Heart right ventricle (tissue), 16 donors: ENCODE results near the gene TRRAP. TPM values are rescaled to one million over a fixed set of nuclear protein-coding genes. Genes with fewer than 3 reads are reported as not detected.

ENCODE experiments used
- ATAC-seq, 8 donors: fragments of 200-7000 bp; cut with Tn5 transposase; one replicate each; pipeline ENCODE4 v1.9.1; 2020; ENCODE audit warnings: mild to moderate bottlenecking in 8 of 8, moderate library complexity in 8 of 8, moderate number of reproducible peaks in 1 of 8
- DNase-seq, 2 donors: peaks; one replicate each; pipeline ENCODE4 v3.0.0-alpha.2; 2020
- H3K27ac ChIP-seq, 10 donors: fragments of 200-600 bp; sonication (generic) in 2 of 10; one replicate each; pipeline versions ENCODE4 v1.5.0 to v1.8.0; 2020 to 2022; ENCODE audit warnings: mild to moderate bottlenecking in 3 of 10
- H3K27me3 ChIP-seq, 7 donors: fragments of 200-600 bp; one replicate each; pipeline ENCODE4 v1.8.0; 2021 to 2022; ENCODE audit warnings: mild to moderate bottlenecking in 2 of 7
- H3K36me3 ChIP-seq, 9 donors: fragments of 200-600 bp; sonication (generic) in 1 of 9; one replicate each; pipeline versions ENCODE4 v1.5.0 to v1.8.0; 2020 to 2022; ENCODE audit warnings: mild to moderate bottlenecking in 2 of 9
- H3K4me1 ChIP-seq, 9 donors: fragments of 200-600 bp; sonication (generic) in 1 of 9; one replicate each; pipeline versions ENCODE4 v1.5.0 to v1.8.0; 2020 to 2022; ENCODE audit warnings: mild to moderate bottlenecking in 4 of 9
- H3K4me3 ChIP-seq, 10 donors: fragments of 200-600 bp; sonication (generic) in 2 of 10; one replicate each; pipeline versions ENCODE4 v1.5.0 to v1.8.0; 2020 to 2022; ENCODE audit warnings: mild to moderate bottlenecking in 7 of 10, moderate library complexity in 2 of 10
- H3K9me3 ChIP-seq, 11 donors: fragments of 200-600 bp in 10 of 11; sonication (generic) in 2 of 11; one replicate each; pipeline versions ENCODE4 v1.5.0 to v1.8.0; 2013 to 2022; ENCODE audit warnings: mild to moderate bottlenecking in 2 of 11, control low read depth in 1 of 11, moderate library complexity in 1 of 11
- WGBS, 2 donors: extraction: QIAGEN DNeasy Blood & Tissue Kit; methylation state at CpG; one replicate each; pipeline ENCODE4 v1.1.7; 2013; ENCODE audit warnings: inconsistent platforms in 1 of 2; 5-methylcytosine and 5-hydroxymethylcytosine counted together
- intact Hi-C, 10 donors: fragments of 100-400 bp; cut with DNase I; formaldehyde crosslinking; loops; one replicate each; pipeline versions ENCODE4 v1.11.1 to v1.14.2; 2022
- polyA plus RNA-seq, 2 donors: library from polyadenylated mRNA; stranded (reverse); fragments of 200-250 nt; gene quantifications; one replicate each; pipeline ENCODE4 v1.2.3, GENCODE V29; 2013
- total RNA-seq, 10 donors: library from RNA; stranded (reverse); fragmentation: NEBNext Ultra II Directional in 3 of 10; extraction: Animal tissue kit (Norgen Biotek cat#: 25700) in 3 of 10; gene quantifications; one replicate each; pipeline versions ENCODE4 v1.2.1 to v1.2.4, GENCODE V29; 2021 to 2023
- TF ChIP-seq, protein P1 (sequence below), 9 donors: fragments of 200-600 bp; sonication (generic) in 2 of 9; IDR thresholded peaks; one replicate each; pipeline versions ENCODE4 v1.5.0 to v1.8.0; 2021 to 2022; ENCODE audit warnings: antibody characterized with exemption in 9 of 9, mild to moderate bottlenecking in 5 of 9, moderate library complexity in 1 of 9
- donor health status: Arrhythmogenic right ventricular cardiomyopathy.
- donor health status: ischemic (EF 13 %, LVEDD 7.1; RV severe dilation, severe dysfunction).
- donor health status: healthy with polysubstance abuse.
- donor health status: DM: no; HTN: yes; CAD: no.
- donor health status: DM: no; HTN: no; CAD: no.
- donor health status: ischemic (EF 25% LVEDD 6.9; RV normal size, moderate dysfunction).
- donor health status: ischemic (EF 25% LVEDD 5.7; RV mildly dilated, moderate dysfunction).
- donor health status: healthy.
- donor health status: DM: yes; HTN: yes; CAD: no.
- donor health status: Ischemic cardiomyopathy.
- donor health status: ischemic (EF 35%, LVEDD 5.7; RV mildly dilated, moderate dysfunction).
- donor health status: nonischemic (EF 11% LVEDD 7.7; RV severe dilation, severe dysfunction).
- donor health status: DM: yes; HTN: yes; CAD: no.
- donor health status: PGD.
- donor health status: ischemic (EF 29% LVEDD 5.4; RV normal size, mild dysfunction).
- donor health status: nonischemic (EF 23%, LVEDD 6.1; RV moderate dilation, normal function).

The TRRAP gene
- total and polyA plus RNA-seq, 12 donors: 4.8 to 25.1 (median 21.3) TPM

DNA sequence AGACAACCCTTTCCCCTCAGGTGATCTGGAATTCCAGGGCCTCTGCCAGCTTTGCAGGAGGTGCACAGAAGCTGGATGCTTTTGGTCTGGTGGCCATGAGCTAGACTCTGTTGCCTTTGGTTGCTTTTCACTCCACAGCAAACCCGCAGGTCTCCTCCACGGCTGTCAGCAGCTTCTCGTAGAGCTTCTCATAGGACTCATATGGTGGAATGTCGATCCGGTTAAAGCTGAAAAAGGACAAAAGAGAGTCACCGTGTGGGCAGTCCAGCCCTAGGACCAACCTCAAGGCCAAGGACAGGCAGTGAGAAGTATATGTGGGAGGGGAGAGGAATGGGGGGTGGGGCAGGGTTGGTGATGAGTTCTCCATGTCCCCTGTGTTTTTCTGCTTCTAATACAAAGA lies 152.1 kb downstream of the TRRAP start:
- Histone ChIP-seq H3K4me3 (no peak overlapping the region), H3K9me3 (peaks cover 0 to 6% (median 0%) of the 10 kb centered on the region in 11 donors), H3K27me3 (no peaks in the 10 kb centered on the region), H3K36me3 (peaks cover 8 to 84% (median 69%) of the 10 kb centered on the region in 9 donors), H3K4me1 (peaks cover 0 to 32% (median 19%) of the 10 kb centered on the region in 9 donors), H3K27ac (peak overlapping the region; percentile 61 to 82 (median 72))
- TF ChIP-seq, protein P1, sequence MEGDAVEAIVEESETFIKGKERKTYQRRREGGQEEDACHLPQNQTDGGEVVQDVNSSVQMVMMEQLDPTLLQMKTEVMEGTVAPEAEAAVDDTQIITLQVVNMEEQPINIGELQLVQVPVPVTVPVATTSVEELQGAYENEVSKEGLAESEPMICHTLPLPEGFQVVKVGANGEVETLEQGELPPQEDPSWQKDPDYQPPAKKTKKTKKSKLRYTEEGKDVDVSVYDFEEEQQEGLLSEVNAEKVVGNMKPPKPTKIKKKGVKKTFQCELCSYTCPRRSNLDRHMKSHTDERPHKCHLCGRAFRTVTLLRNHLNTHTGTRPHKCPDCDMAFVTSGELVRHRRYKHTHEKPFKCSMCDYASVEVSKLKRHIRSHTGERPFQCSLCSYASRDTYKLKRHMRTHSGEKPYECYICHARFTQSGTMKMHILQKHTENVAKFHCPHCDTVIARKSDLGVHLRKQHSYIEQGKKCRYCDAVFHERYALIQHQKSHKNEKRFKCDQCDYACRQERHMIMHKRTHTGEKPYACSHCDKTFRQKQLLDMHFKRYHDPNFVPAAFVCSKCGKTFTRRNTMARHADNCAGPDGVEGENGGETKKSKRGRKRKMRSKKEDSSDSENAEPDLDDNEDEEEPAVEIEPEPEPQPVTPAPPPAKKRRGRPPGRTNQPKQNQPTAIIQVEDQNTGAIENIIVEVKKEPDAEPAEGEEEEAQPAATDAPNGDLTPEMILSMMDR (IDR thresholded peaks at IDR 0.05): no peak
- no peak for DNase-seq
- 94 to 97% methylated on average over 6 of the region's 6 CpGs for WGBS, 2 donors
- intact Hi-C loops: no loop called here
- ATAC-seq: peak in 1 of 8 donors; percentile 33

DNA sequence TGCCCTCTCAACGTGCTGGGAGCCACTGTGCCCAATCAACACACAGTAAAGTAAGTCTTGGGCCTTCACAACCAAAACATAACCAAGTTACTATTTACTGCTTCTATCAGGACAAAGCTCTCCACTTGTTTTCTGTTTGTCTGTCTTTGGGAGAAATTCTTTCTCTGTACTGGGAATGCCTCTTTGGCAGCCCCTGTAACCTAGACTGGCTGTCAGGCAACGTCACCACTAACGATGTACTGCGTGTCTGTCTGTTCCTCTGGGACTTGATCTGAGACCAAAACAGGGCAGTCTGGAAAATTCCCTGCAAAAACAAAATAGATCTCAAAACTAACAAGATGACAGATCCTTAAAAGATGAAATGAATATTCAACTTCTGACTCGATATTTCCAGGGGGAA lies 152.6 kb downstream of the TRRAP start:
- TF ChIP-seq, protein P1 (IDR thresholded peaks at IDR 0.05): no peak
- H3K9me3 ChIP-seq: peaks cover 0 to 6% (median 0%) of the 10 kb centered on the region in 11 donors
- peak overlapping the region; percentile 61 to 82 (median 72) for H3K27ac ChIP-seq
- no peaks in the 10 kb centered on the region for H3K27me3 ChIP-seq
- ATAC-seq (peak in 7 of 8 donors; percentile 34 to 81 (median 76)), DNase-seq (peak in 1 of 2 donors; percentile 66)
- no peak overlapping the region for H3K4me3 ChIP-seq
- intact Hi-C loops: no loop called here
- WGBS, 2 donors: 63 to 77% methylated on average over 5 of the region's 5 CpGs
- peaks cover 0 to 32% (median 19%) of the 10 kb centered on the region in 9 donors for H3K4me1 ChIP-seq
- peaks cover 10 to 89% (median 73%) of the 10 kb centered on the region in 9 donors for H3K36me3 ChIP-seq

DNA sequence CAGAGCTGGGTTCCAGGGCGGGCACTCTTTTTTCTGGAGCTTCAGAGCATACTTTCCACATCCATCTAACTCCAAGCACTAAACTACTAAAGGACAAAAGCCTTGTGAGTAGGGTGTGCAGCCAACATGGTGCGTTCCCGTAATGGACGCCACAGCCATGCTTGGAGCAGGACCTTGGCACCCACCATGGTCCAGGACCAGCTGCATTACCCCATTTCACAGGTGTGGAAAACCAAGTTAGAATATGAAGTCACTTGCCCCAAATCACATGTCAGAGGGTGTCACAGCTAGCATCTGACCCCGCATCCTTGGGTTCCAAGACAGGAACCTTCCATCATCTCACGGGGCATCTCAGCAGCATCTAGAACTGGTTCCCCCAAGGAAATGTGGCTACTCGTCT lies 153.2 kb downstream of the TRRAP start:
- ATAC-seq (peak in 1 of 8 donors; percentile 21), DNase-seq (no peak)
- TF ChIP-seq, protein P1 (IDR thresholded peaks at IDR 0.05): no peak
- intact Hi-C loops: no loop called here
- WGBS, 2 donors: 94 to 95% methylated on average over 7 of the region's 7 CpGs
- no peaks in the 10 kb centered on the region for H3K27me3 ChIP-seq
- peaks cover 10 to 94% (median 77%) of the 10 kb centered on the region in 9 donors for H3K36me3 ChIP-seq
- peak overlapping the region; percentile 7 to 82 (median 68) for H3K27ac ChIP-seq
- H3K4me3 ChIP-seq: no peak overlapping the region
- H3K4me1 ChIP-seq: peaks cover 0 to 33% (median 19%) of the 10 kb centered on the region in 9 donors
- peaks cover 0 to 6% (median 0%) of the 10 kb centered on the region in 11 donors for H3K9me3 ChIP-seq

DNA sequence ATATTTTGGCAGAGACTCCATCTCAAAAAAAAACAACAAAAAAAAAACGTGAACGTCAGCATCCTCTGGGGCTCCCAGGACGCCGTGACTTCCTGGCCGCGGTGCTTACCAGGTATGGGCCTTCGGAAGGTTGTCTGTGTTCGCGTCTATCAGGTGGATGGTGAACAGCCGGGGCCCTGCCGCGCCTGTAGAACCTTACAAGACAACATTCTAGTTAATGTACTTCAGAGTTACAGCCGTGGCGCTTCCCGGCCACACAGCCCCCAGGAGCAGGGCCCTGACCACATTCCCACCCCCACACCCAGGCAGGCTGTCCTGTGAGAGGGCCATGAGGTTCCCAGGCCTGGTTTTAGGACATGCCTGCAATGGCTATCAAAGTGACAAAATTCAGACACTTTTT lies 154.6 kb downstream of the TRRAP start:
- Histone ChIP-seq H3K9me3 (peaks cover 0 to 6% (median 0%) of the 10 kb centered on the region in 11 donors), H3K4me1 (peaks cover 0 to 41% (median 19%) of the 10 kb centered on the region in 9 donors), H3K27ac (peak overlapping the region in 1 of 10 donors; percentile 31), H3K4me3 (no peak overlapping the region), H3K36me3 (peaks cover 10 to 100% (median 82%) of the 10 kb centered on the region in 9 donors), H3K27me3 (no peaks in the 10 kb centered on the region)
- ATAC-seq: no peak
- intact Hi-C loops: no loop called here
- WGBS, 2 donors: 81 to 85% methylated on average over 15 of the region's 15 CpGs
- no peak for DNase-seq
- TF ChIP-seq, protein P1 (IDR thresholded peaks at IDR 0.05): no peak
